Activated CD4-positive, CD25-positive, alpha-beta regulatory T cell treated with anti-CD3 and anti-CD28 coated beads, Interleukin-2, amount 50 U/mL, for 16 hours (primary cell): ENCODE data around the gene ZNF229.
"Not testable (repeated sequence)": the region's sequence is repeated elsewhere in the genome, so short reads cannot be mapped to it uniquely, and the experiment has no call there.

Experiments
- DNase-seq: peaks from one replicate; pipeline ENCODE4 v3.0.0-alpha.2; 2020; ENCODE audit warnings: low read depth, low spot score

Gene ZNF229

DNA sequence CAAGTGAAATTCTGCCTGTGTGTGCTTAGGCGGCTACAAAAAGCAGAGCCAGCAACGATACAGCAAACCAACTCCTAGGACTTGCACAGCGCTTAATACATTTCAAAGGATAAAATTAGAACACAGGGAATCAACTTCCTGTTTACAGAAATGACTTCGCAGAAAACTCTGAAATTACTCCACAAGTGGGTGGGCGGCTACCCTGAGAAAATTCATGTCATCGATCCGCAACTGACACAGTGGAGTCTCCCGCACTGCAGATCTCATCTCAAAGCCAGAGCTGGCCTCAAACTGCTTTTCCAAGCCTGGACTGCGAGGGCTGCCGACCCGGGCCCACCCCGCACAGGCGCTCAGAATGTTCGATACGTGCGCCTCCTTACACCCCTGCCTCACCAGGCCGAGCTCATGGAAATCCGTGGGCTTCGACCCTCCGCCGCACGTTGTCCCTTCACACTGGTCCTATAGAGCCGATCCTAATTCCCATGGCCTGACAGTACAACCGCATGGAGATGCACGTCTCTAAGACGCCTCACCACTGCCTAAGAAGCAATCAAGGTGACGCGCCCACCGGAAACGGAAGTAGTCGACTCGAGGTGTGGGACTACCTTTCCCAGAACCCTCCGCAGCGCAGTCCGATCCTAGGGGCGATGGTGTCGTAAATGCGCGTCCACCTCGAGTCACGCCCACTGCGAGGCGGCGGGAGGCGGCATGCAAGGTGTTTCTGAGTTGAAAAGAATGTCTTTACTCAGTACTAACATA is at the start of gene ZNF229:
Gene ZNF229 (minus strand): TSS at position 557 of the 759 bp plus-strand sequence. CDS start 5,625 bp downstream, outside the sequence.
- DNase-seq: peak; percentile 21

DNA sequence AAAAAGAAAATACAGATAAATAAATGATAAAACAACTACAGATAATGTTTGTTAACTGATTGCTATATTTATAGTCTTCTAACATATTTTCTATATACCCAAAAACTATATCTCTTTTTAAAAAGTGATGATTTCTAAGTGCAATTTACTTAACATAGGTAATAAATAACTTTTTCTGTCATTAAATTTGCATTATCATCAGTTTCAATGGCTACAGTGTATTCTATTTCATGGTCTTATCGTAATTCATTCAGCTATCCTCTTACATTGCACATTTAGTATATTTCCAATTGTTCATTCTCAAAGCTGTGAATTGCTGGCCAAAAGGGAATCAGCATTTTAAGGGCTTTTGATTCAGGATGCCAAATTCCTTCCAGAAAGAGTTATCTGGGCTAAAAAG is 48.4 kb upstream of the ZNF229 start:
- DNase-seq: no peak

DNA sequence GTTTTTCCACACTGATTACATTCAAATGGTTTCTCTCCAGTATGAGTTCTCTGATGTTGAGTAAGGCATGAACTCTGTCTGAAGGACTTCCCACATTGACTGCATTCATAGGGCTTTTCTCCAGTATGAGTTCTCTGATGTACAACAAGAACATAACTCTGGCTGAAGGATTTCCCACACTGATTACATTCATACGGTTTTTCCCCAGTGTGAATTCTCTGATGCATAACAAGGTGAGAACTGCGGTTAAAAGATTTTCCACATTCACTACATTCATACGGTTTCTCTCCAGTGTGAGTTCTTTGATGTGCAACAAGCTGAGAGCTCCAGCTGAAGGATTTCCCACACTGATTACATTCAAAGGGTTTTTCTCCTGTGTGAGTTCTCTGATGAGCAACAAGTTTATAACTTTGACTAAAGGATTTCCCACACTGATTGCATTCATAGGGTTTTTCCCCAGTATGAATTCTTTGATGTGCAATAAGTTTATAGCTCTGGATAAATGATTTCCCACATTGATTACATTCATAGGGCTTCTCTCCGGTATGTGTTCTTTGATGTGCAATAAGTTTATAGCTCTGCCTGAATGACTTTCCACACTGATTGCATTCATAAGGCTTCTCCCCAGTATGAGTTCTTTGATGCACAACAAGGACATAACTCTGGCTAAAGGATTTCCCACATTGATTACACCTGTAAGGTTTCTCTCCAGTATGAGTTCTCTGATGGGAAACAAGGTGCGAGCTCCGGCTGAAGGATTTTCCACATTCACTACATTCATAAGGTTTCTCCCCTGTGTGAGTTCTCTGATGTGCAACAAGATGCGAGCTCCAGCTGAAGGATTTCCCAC is 28.5 kb upstream of the ZNF229 start:
- DNase-seq: no peak

DNA sequence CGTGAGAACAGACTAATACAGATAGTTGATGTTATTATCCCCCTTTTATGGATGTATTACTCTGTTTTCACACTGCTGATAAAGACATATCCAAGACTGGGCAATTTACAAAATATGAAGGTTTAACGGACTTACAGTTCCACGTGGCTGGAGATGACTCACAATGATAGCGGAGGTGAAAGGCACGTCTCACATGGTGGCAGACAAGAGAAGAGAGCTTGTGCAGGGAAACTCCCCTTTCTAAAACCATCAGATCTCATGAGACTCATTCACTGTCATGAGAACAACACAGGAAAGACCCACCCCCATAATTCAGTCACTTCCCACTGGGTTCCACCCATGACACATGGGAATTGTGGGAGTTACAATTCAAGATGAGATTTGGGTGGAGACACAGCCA is 20.5 kb upstream of the ZNF229 start:
- not testable (repeated sequence) for DNase-seq

DNA sequence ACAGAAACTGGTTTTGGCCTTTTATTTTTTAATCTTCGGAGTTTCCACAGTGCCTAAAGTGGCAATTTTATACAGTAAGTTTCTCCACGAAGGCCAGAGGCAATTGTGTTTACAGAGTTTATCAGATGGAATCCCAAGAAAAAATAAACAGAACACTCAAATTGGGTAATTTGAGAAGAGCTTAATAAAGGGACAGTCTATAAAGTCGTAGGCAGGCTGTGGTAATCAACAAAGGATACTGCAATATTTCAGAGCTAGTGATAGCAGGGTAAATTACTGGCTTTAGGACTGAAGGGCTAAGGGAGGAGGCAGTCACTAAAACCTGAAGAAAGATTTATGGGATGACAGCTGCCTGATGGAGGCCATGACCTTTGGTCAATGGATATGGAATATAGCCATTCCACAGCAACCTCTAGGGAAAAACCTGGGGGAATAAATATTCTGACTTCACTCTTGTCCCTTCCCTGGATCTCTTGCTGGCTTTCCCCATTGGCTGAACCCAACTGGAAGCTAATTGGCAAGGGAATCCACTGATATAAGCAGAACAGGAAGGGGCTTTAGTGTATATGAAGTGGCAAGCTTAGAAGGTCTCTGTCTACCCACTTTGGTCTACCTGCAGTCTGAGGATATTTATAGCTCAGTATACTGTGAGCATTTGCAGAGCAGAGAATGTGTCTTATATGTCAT is 14.5 kb upstream of the ZNF229 start:
- DNase-seq: not testable (repeated sequence)

DNA sequence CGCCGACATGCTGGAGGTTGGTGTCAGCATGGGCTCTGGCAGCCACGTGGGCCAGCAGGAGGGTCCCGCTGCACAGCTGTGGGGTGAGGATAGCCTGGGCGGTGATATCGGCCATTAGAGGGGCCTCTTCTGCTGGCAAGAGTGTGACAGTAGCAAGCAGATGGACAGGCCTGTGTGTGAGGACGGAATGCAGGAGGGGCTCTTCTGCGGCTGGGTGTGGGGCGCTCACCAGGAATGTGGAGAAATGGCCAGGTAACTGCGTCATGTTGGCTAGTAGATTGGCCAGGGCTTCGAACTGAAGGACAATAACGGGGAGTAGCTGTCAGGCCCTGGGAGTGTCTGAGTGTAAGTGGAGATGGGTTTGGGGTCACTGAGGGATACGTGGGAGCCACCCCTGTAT is 7.7 kb upstream of the ZNF229 start:
- DNase-seq: not testable (repeated sequence)

DNA sequence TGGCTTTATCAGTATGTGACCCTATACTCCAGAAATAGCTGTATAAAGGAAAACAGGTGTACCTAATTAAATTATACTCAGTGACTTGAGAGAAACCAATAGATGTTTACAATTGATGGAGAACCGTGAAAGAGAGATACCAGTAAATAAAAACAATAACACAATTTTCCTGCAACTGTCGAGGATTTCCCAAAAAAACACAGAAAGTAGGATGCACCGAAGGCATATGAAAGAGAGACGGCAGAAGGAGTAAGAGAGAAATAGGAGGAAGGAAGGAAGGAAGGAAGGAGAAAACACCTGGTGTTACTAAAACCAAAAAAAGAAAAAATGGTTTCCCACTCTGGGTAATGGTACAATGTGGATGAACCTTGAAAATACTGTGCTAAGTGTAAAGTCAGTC is 6.8 kb upstream of the ZNF229 start:
- DNase-seq: no peak

DNA sequence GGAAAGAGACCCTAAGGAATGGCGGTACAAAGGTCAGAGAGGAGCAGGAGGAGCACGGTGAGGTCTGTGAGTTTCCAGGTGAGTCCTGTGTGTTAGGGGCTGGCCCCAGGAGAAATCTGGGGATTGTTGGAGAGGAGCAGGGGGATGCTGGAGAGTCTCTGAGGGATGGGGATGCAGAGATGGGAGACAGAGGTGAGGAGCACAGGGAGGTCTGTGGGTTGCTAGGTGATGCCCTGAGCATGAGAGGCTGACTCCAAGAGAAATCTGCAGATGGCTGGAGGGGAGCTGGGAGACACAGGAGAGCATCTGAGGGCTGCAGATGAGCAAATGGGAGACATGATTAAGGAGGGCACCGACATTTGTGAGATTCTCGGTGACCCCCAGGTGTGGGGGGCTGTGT is 4.1 kb upstream of the ZNF229 start:
- no peak for DNase-seq

DNA sequence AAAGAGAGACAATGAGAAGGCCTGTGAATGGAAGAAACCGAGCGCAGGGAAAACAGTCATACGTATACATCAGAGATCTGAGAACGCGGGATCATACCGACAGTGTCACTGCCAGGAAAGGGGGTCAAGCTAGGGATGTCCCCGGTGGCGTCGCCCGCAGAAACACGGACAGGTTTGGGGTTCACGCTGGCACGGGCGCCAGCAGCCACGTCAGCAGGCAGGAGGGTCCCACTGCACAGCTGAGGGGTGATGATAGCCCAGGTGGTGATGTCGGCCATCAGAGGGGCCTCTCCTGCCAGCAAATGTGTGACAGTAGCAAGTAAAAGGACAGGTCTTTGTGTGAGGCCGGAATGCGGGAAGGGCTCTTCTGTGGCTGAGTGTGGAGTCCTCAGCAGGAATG is 3.4 kb upstream of the ZNF229 start:
- no peak for DNase-seq

DNA sequence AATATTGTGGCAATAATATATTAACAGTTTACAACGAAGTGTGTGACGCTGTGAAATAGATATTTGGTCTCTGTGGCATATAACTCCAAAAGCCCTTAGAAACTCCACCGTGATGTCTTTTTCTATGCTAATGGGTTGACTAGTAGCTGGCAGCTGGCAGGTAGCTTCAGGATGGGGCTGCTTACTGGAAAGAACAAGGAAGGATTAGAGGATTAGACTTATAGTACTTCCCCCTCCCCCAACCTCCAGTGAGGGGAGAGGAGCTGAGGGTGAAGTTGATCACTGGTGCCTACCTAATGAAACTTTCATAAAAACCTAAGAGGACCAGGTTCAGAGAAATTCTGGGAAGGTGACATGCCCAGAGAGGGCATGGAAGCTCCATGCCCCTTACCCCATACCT is 9.8 kb downstream of the ZNF229 start:
- no peak for DNase-seq

DNA sequence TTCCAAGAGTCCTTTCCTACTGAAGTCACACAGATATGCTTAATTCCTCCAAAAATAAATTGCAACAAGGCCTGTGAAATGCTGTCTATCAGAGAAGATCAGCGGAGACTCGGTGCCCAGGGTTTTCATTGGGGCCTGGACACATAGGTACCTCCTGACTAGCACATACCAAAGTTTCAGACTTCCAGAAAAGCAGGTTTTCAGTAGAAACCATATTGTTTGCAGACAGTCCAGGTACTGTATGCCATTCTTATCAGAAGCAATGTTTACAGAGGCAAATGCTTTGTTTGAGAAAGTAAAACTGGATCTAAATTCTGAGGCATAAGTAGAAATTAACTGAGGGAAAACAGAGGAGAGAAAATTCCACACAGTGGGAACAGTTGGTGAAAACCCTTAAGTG is 12.8 kb downstream of the ZNF229 start:
- DNase-seq: no peak

DNA sequence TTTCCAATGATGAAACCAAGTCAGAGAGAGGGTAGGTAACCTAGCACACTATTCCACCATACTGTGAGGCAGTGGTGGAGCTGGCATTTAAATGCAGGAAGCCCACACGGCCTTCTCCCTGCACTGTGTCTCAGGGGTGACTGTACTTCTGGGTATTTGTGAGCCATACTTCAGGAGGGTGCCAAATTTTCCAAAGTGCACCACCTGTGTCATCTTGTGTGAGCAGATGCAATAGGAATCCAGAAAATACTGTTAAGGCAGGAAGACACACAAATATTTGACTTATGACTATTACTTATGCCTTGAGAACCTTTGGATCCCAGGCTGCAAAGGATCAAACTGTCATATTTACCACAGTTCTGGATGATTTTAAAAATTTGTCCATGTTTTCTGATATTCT is 17.3 kb downstream of the ZNF229 start:
- no peak for DNase-seq

DNA sequence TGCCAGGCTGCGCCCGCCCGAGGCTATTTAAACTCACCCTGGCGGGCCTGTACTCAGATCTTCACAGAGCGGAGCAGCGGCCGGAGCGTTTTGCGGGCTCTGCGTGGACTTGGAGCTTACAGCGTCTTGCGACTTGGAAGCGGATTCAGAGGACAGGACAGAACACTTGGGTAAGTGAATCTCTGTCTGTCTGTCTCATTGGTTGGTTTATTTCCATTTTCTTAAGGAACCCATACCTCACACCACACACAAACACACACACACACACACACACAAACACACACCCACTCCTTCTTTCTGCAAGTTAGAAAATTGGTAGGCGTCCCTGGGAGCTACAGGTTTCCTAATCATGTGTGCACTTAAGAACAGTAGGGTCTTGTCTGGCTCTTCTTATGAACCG is 32.7 kb downstream of the ZNF229 start:
- not testable (repeated sequence) for DNase-seq

DNA sequence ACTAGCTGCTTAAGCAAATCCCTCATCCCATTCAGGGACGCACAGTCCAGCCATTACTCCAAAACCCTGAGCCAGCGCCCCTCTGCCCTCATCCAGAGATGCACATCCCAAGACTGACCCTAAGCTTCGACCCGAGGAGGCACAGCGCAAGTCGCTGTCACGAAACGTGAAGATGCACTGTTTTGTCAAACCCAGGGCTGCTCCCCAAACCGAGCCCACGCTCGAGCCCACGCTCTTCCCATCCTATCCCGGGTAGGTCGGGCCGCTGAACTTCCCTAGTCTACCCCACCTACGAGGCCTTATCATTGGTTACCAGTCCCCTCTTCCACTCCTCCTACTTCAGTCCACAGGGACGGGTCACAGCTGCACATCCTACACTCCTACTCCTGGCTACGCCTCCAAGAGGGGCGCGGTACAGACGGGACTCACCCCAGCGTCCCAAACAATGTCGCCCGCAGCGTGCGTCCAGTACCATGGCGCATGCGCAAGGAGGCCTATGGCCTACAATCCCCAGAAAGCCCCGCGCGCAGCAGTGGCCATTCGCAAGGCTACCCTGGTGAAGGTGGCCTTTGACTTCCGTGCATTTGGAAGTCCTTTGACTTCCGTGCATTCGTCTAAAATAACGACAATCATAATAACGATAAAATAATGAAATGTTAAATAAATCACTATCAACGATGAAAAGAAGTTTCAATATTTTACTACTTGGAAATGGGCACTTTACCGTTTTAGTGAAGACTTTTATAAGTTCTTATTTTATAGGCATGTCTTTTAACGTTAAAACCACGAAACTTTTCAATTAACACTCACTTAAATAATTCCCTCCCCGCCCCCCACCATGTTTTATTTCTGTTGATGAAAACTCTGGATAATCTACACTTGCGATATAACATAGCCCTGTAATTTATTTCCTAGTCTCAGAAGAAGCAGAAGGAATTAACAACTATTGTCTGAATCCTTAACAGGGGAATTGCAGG is 46.8 kb downstream of the ZNF229 start, which contains the start of gene ZNF285:
Gene ZNF285 (minus strand): TSS at position 470 of the 977 bp plus-strand sequence. CDS start 4,395 bp downstream, outside the sequence.
- peak; percentile 28 for DNase-seq

DNA sequence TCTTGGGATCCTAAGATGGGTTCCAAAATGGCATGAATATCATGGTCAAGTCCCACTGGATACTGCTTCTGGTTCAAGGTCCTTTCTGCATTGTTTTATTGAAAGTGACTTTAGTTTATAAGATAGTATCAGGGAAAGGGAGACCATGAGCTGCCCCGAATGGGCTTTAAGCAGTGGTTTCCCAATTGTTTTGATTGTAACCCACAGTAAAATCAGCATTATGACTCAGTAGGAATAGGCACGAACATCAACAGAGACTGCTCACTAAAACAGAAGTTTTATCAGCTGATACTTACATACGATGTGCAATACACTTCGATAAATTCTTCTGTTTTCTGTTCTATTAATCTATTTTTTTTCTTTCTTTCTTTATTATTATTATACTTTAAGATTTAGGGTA is 59.0 kb downstream of the ZNF229 start:
- DNase-seq: not testable (repeated sequence)
